GM23248 (cell line): ENCODE measurements around the gene ULBP2. TPM values are rescaled to one million over a fixed set of nuclear protein-coding genes. Genes with fewer than 3 reads are reported as not detected.
"Not testable (repeated sequence)": the region's sequence is repeated elsewhere in the genome, so short reads cannot be mapped to it uniquely, and the experiment has no call there.

ENCODE experiments used
- DNase-seq: peaks from one replicate; pipeline ENCODE4 v3.0.0-alpha.2; 2015
- H2AFZ ChIP-seq: fragments of 200-600 bp; sonication (generic); 2 replicates; pipeline ENCODE4 v1.6.1; 2016; ENCODE audit warnings: antibody characterized with exemption
- H3F3A ChIP-seq: fragments of 200-600 bp; sonication (generic); 2 replicates; pipeline ENCODE4 v1.6.1; 2016; ENCODE audit warnings: mild to moderate bottlenecking, antibody characterized with exemption, mixed run types; ENCODE audit not compliant: insufficient read depth
- H3K27ac ChIP-seq: fragments of 200-600 bp; sonication (generic); 2 replicates; pipeline ENCODE4 v1.5.1; 2016; ENCODE audit warnings: mild to moderate bottlenecking
- H3K27me3 ChIP-seq: fragments of 200-600 bp; sonication (generic); replicated peaks from 2 replicates; pipeline ENCODE4 v1.6.1; 2016; ENCODE audit warnings: mild to moderate bottlenecking; ENCODE audit not compliant: insufficient read depth
- H3K36me3 ChIP-seq: fragments of 200-600 bp; sonication (generic); 2 replicates; pipeline ENCODE4 v1.6.1; 2016; ENCODE audit warnings: low read depth, mild to moderate bottlenecking
- H3K4me1 ChIP-seq: fragments of 200-600 bp; sonication (generic); 2 replicates; pipeline ENCODE4 v1.6.1; 2016; ENCODE audit warnings: mild to moderate bottlenecking; ENCODE audit not compliant: insufficient read depth
- H3K4me2 ChIP-seq: fragments of 200-600 bp; sonication (generic); one replicate; pipeline ENCODE4 v1.6.1; 2016; ENCODE audit warnings: mild to moderate bottlenecking; ENCODE audit not compliant: unreplicated experiment
- H3K4me3 ChIP-seq: fragments of 200-600 bp; sonication (generic); 2 replicates; pipeline ENCODE4 v1.5.1; 2016; ENCODE audit warnings: mild to moderate bottlenecking
- H3K79me2 ChIP-seq: fragments of 200-600 bp; sonication (generic); 2 replicates; pipeline ENCODE4 v1.6.1; 2016; ENCODE audit warnings: mild to moderate bottlenecking; ENCODE audit not compliant: insufficient read depth
- H3K9ac ChIP-seq: fragments of 200-600 bp; sonication (generic); 2 replicates; pipeline ENCODE4 v1.6.1; 2016; ENCODE audit warnings: mild to moderate bottlenecking
- H3K9me2 ChIP-seq: fragments of 200-600 bp; sonication (generic); 2 replicates; pipeline ENCODE4 v1.6.1; 2016; ENCODE audit warnings: mixed run types, mild to moderate bottlenecking, moderate library complexity; ENCODE audit not compliant: insufficient read depth
- H3K9me3 ChIP-seq: fragments of 200-600 bp; sonication (generic); one replicate; pipeline ENCODE4 v1.6.1; 2017; ENCODE audit warnings: low read depth
- H4K20me1 ChIP-seq: fragments of 200-600 bp; sonication (generic); 2 replicates; pipeline ENCODE4 v1.6.0; 2016; ENCODE audit not compliant: insufficient read depth
- EZH2 ChIP-seq: fragments of 200-600 bp; sonication (generic); IDR thresholded peaks from 2 replicates; pipeline ENCODE4 v1.6.1; 2018; ENCODE audit warnings: antibody characterized with exemption, mild to moderate bottlenecking; ENCODE audit not compliant: insufficient read depth, poor library complexity, severe bottlenecking
- EZH2phosphoT487 ChIP-seq: fragments of 200-600 bp; sonication (generic); IDR thresholded peaks from 2 replicates; pipeline ENCODE4 v1.6.1; 2018; ENCODE audit warnings: antibody characterized with exemption, moderate library complexity, mild to moderate bottlenecking, low read depth; ENCODE audit not compliant: insufficient read depth
- WGBS, 2 experiments: methylation state at CpG; one replicate each; pipeline ENCODE4 v1.1.6; 2015 to 2017; ENCODE audit warnings: low lambda C conversion rate in 2 of 2, low coverage in 1 of 2; ENCODE audit errors: missing lambda C conversion rate in 2 of 2; 5-methylcytosine and 5-hydroxymethylcytosine counted together
- in situ Hi-C: fragments of 300-500 bp; cut with MboI; formaldehyde crosslinking; loops from 2 replicates; pipeline ENCODE4 v1.15.0; 2020
- polyA plus RNA-seq: library from polyadenylated mRNA; unstranded; fragments of >200 nt; fragmentation: Nextera tagmentation; extraction: Ambion mirVana; gene quantifications from 2 replicates; pipeline ENCODE4 v1.2.1, GENCODE V29; 2016
- total RNA-seq: library from RNA; depleted of rRNA; stranded (reverse); fragments of >200 nt; shearing (Covaris generic); gene quantifications from 2 replicates; pipeline ENCODE4 v1.2.3, GENCODE V29; 2014

Gene ULBP2
- total and polyA plus RNA-seq, 2 experiments from 2014 or later: 23.8 to 29.5 TPM

DNA sequence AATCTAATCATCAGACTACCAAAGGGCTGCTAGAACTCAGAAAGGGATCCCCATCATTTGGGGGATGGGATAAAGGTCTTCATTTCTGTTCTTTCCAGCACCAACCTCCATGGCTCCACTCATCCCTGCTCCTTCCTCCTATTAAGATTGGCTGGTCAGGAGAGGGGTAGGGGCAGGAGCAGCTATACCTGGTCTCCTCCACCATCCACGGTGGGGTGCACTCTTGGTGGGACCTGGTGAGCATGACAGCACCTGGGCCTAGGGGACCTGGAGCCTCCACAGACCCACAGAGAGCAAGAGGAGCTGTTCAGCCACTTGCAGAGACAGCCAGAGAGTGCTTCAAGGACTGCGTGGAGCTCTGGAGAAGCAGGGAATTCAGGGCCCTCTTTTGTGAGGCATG lies 6.1 kb upstream of the ULBP2 start:
- H3K79me2 ChIP-seq: no peaks in the 10 kb centered on the region
- no peak for DNase-seq
- no peak for TF ChIP-seq EZH2
- TF ChIP-seq EZH2phosphoT487: no peak
- peaks cover 17% of the 10 kb centered on the region for H3F3A ChIP-seq
- H3K9ac ChIP-seq: peak overlapping the region; percentile 14; the same call in 1 of the 2 replicates
- no peaks in the 10 kb centered on the region for H3K9me2 ChIP-seq
- no peak overlapping the region for H3K27ac ChIP-seq
- H4K20me1 ChIP-seq: no peaks in the 10 kb centered on the region
- WGBS, 2 experiments: 81 to 84% methylated on average over 2 of the region's 2 CpGs
- peak overlapping the region; percentile 59 for H2AFZ ChIP-seq
- H3K4me3 ChIP-seq: no peak overlapping the region
- no peaks in the 10 kb centered on the region for H3K27me3 ChIP-seq
- no peak overlapping the region for H3K4me2 ChIP-seq
- no peaks in the 10 kb centered on the region for H3K9me3 ChIP-seq
- in situ Hi-C loops: loop anchor here (10.0 kb wide), 1 partner anchor 79 kb away; no protein-coding TSS in a partner anchor
- 0 out of 2 replicates have a peak, but pooled peaks cover 5% of the 10 kb centered on the region for H3K4me1 ChIP-seq
- no peaks in the 10 kb centered on the region for H3K36me3 ChIP-seq

DNA sequence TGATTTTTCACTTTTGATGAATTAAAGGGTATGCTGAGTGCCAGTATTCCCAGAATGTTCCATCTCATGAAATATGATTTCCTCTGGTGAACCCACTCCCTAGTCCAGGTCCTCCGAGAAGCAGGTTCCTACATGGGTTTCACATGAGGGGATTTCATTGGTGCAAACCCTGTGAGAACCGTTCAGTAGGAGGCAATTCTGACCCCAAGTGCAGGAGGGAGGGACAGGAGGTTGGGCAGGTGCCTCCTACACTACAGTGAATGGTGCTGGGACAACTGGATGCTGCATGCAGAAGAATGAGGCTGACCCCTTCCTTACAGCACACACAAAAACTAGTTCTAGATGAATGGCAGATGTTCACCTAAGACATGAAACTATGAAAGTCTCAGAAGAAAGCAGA lies 5.1 kb upstream of the ULBP2 start:
- Histone ChIP-seq H2AFZ (no peak overlapping the region), H3K4me1 (0 out of 2 replicates have a peak, but pooled peaks cover 5% of the 10 kb centered on the region), H3K9me2 (no peaks in the 10 kb centered on the region), H3F3A (peaks cover 17% of the 10 kb centered on the region), H3K79me2 (no peaks in the 10 kb centered on the region), H3K27me3 (no peaks in the 10 kb centered on the region), H4K20me1 (no peaks in the 10 kb centered on the region), H3K4me2 (no peak overlapping the region), H3K4me3 (no peak overlapping the region), H3K9me3 (no peaks in the 10 kb centered on the region), H3K27ac (no peak overlapping the region), H3K36me3 (no peaks in the 10 kb centered on the region), H3K9ac (no peak overlapping the region)
- WGBS, 2 experiments: 44 to 54% methylated on average over 2 of the region's 2 CpGs
- in situ Hi-C loops: loop anchor here (10.0 kb wide), 1 partner anchor 78 kb away; no protein-coding TSS in a partner anchor
- no peak for DNase-seq
- no peak for TF ChIP-seq EZH2
- no peak for TF ChIP-seq EZH2phosphoT487

DNA sequence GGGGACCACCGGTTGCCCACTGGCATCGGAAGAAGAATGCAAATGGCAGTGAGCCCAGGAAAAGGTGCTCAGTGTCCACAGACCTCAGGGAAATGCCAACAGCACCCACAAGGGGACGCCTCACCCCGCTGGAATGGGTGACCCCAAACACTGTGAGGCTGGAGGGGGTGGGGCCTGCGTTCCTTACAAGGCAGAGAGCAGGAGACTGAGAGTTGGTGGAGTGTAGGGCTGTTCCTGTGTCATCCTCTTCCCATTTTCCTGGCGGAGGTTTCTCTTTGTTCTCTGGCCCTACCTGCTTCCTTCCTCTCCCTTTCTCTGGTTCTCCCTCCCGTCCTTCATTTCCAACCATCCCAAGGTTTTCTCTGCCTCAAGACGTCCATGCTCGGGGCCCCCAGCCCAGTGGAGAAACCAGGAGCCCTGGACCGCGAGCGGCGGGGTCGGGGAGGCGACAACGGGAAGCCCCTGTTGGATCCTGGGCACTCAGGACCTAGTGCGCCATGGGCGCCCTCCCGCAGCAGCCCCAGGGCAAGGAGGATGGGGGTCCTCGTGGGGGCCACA lies 3.7 kb upstream of the ULBP2 start:
- not testable (repeated sequence) for H3K9me2 ChIP-seq, H3K79me2 ChIP-seq

DNA sequence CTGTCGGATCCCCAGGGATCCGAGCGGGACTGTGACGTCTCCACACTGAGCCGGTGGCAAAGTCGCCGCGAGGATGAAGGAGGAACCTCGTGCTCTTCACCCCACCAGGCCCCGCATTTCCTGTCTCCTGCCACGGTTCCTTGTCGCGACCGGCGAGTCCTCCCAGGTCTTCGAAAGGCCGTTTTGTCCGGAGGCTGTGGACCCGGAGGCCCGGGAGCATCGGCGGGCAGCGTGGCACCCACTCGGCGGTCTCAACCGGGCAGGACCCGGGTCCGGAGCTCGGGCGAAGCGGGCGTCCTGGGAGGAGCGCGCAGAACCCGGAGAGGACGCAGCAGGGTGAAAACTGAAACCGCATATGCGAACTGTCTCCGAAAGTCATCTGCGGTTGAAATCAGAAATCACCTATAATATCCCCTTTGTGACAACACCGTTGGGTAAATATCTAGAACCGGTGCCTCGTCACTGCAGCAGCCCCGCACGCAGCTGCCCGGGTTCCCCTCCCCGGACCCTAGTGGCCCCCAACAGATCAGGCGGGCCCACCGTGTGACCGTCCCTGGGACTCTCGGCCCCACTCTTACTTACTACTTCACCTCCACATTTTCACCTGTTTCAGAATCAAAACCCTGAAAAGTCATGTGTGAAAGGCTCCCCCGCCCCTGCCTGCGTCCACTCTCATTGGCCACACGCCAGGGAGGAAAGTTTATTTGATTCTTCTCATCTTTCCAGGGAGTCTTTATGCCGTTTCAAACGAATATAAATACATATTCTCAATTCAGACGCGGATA lies 3.1 kb upstream of the ULBP2 start:
- peak; percentile 60 for DNase-seq
- H3K4me3 ChIP-seq: peak overlapping the region; percentile 77
- H3K9me3 ChIP-seq: no peaks in the 10 kb centered on the region
- no peaks in the 10 kb centered on the region for H3K9me2 ChIP-seq
- 0 out of 2 replicates have a peak, but pooled peaks cover 5% of the 10 kb centered on the region for H3K4me1 ChIP-seq
- H3K79me2 ChIP-seq: no peaks in the 10 kb centered on the region
- in situ Hi-C loops: loop anchor here (10.0 kb wide), 1 partner anchor 76 kb away; no protein-coding TSS in a partner anchor
- H3K4me2 ChIP-seq: peak overlapping the region; percentile 76
- WGBS, 2 experiments: 3% methylated on average over 42 to 58 of the region's 58 CpGs
- no peak overlapping the region for H3K27ac ChIP-seq
- peak overlapping the region; percentile 66 for H3K9ac ChIP-seq
- H3K27me3 ChIP-seq: no peaks in the 10 kb centered on the region
- TF ChIP-seq EZH2phosphoT487: no peak
- no peak for TF ChIP-seq EZH2
- H3F3A ChIP-seq: peaks cover 17% of the 10 kb centered on the region
- H4K20me1 ChIP-seq: no peaks in the 10 kb centered on the region
- peak overlapping the region; percentile 85 for H2AFZ ChIP-seq
- H3K36me3 ChIP-seq: no peaks in the 10 kb centered on the region

More for the DNA sequence above, 3.7 kb upstream of the ULBP2 start:
- not testable (repeated sequence) for DNase-seq, H3K9me3 ChIP-seq, H3K27ac ChIP-seq, H3K27me3 ChIP-seq, H3K36me3 ChIP-seq, H4K20me1 ChIP-seq, H3K4me1 ChIP-seq
- H3F3A ChIP-seq: peaks cover 17% of the 10 kb centered on the region
- peak overlapping the region; percentile 77 for H3K4me3 ChIP-seq
- in situ Hi-C loops: loop anchor here (10.0 kb wide), 1 partner anchor 77 kb away; no protein-coding TSS in a partner anchor
- peak overlapping the region; percentile 85 for H2AFZ ChIP-seq
- H3K4me2 ChIP-seq: peak overlapping the region; percentile 76
- 1 to 2% methylated on average over 15 to 18 of the region's 20 CpGs for WGBS, 2 experiments
- peak overlapping the region; percentile 66 for H3K9ac ChIP-seq
